HG02884 (cell line): ENCODE data around the gene TEKT3.

Source experiments
- ATAC-seq: cut with Tn5 transposase; IDR thresholded peaks from one replicate; pipeline ENCODE4 v1.9.1; 2021; ENCODE audit warnings: mild to moderate bottlenecking, moderate library complexity; ENCODE audit not compliant: unreplicated experiment

Gene TEKT3

DNA sequence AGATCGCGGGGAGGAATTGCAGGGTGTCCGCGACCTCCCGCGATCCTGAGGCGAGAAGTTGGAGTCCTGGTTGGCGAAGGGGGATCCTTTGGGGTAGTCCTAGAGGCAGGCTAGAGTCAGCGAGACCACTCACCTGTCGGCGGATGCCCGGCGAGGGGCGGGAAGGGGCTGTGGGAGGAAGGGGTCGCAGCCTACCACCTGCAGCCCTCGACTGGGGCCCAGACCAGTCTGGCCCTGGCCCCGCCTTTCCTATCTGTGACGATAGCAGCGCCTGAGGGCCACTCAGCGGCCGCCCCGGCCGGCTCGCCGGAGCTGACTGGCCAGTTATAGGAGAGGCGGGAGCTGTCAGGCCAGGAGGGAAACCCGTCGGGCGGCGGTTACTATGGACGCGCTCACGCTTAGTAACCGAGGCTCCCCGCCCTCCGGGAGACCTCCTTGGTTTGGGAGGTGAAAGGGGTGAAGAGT, at the start of gene TEKT3:
TSS of gene TEKT3 (minus strand) at position 213 of the 465 bp plus-strand sequence. CDS start 10,012 bp downstream, outside the sequence.
- ATAC-seq = no peak

DNA sequence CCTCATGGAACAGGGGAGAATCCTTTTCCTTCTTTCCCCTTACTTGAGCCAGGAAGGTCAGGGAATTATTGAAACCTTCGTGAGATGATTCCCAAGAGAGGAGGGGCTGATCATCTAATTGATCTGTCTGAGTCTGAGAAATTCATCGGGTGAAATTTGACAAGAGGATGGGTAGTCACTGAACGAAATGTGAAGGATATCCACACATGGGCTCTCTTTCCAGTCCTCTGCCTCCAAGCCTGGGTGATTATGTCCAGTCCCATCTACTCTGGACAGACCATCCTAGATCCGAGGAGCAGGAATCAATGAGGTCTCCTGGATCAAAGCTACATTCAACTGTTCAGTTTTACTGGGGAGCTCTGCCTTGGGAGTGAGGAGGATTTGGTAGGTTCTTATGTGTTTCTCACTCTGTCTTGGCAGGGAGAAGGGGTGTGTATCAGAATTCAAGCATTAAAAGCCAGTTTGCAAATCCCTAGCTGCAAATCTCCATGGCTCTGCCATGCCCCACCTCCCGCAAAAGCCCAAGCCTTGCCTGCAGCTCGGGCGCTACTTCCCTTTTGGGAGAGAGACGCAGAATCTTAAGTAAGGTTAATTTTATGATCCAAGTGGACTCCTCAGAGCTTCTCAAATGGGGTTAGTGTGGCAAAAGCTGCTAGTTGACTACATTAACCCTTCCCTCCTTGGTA, 47.1 kb upstream of the TEKT3 start:
- ATAC-seq = no peak

DNA sequence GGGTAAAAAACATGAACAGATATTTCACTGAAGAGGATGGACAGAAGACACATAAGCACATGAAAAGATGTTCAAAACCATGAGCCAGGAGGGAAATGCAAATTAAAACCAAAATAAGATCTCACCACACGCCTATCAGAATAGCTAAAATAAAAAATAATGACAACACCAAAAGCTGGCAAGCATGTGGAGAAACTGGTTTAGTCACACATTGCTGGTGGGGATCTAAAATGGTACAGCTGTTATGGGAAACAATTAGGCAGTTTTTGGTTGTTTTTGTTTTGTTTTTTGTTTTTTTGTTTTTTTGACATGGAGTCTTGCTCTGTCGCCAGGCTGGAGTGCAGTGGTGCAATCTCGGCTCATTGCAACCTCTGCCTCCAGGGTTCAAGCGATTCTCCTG, 44.7 kb upstream of the TEKT3 start:
- no peak for ATAC-seq

DNA sequence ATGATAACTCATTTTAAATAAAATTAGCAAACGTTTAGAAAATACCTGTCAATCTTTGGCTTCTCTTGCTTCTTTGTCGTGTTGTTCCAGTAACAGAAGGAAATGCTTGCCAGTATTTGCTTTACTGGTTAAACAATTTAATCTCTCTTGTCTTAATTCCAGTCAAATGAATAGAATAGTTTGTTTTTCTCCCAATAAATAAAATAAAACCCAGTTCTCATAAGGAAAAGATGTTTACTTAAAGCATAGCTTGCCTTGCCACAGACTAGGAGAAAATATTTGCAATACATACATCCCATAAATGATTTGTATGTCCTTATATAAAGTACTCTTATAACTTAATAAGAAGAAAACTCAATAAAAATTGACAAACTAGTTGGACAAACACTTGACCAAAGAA, 43.9 kb upstream of the TEKT3 start:
- no peak for ATAC-seq

DNA sequence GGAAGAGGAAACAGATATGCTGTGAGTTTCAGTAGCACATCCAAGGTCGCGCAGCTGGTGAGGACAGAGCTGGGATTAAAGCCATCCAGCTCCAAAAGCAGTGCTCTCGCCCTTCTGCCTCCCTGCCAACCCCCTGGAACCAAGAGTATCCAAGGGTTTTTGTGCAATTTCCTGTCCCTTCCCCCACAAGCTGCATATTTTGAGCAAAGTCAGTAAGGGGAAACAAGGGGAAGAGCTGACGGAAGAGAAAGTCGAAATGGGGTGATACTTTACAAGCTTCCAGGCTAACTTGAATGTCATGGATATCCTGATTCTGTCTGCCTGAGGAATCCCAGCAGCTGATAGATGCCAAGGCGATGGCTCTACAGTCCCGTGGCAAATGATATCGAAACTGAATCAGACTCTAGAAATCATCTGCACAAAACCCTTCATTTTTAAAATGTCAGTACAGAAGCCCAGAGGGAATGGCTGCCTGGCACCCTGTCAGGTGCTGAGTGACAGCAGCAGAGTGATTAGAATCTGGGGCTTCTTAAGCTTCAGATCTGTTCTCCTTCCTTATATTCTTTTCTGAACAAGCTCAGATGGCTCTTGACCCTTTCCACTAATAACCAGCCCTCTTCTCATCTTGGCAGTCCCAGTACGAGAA, 42.9 kb upstream of the TEKT3 start:
- no peak for ATAC-seq

DNA sequence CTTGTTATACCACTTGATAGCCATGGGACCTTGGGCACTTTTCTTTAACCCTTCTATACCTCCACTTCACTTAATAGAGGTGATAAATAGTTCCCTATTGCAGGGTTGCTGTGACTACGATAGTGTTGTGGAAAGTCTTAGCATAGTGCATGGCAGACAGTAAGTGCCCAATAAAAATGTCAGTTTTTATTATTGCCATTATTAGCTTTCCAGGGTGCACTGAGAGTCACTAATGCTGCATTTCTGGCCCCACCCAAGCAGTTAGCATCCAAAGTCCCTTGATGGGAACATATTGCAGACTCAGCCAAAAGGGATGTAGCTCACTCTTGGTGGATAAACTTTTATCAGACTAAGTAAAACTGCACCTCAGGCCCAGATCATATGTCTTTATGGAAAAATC, 41.5 kb upstream of the TEKT3 start:
- no peak for ATAC-seq

DNA sequence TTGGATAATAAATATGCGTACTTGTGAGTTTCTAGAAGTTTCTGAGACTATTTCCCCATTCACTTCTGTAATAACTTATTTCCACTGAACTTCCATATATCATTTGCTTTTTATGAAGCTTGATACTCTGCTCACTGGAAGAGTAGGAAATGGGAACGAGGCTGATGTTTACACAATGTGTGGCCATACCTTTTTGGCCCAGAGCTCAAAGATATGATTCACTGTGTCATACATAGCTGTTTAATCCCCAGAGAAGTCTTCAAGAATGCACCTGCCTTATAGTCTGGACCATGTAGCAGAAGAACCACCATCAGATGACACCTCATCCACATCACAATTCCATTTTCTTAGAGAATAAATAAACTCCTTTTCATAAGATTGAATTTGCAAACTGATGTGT, 40.3 kb upstream of the TEKT3 start:
- ATAC-seq = no peak

- ATAC-seq = no peak
Observed at GRCh38 chr17:15380446-15380845, 39.0 kb upstream of the TEKT3 start.

GRCh38 chr17:15379659-15380058, 38.3 kb upstream of the TEKT3 start:
- no peak for ATAC-seq

- no peak for ATAC-seq
Observed at GRCh38 chr17:15378243-15378642, 36.8 kb upstream of the TEKT3 start.

DNA sequence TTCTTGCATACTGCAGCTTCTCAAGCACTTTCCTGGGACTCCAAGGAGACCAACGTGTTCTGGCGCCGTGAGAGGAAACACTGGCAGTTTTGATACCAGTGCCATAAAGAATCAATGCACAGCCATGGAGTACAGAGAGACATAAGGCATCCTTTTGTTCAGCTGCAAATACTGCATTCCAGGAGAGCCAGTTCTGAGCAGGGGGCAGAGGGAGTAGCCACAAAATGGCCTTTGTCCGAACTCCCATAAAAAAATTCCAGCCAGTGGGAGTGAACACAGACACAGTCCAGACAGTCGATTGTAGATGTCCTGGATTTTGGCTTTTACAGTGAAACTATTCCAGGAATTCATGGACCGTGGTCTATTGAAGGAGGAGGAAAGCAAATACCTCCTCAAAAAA, 36.2 kb upstream of the TEKT3 start:
- ATAC-seq = no peak

DNA sequence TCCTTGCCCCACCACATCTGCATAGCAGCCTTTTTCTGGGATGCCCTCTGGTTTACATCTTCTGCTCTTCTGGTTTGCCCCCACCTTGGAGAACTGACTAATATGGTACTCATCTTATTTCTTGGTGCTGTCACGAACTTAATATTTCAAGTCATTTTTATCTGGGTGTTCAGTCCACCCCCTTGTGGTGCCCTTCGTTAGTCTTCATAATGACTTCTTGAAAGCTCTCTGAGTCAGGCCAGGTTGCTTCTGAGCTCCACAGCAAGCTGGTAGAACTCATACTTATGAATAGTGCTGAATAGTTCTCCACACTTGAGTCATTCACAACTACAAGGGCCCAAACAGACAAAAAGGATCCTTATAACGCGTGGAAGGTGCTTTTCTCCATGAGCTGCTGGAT, 35.8 kb upstream of the TEKT3 start:
- no peak for ATAC-seq

DNA sequence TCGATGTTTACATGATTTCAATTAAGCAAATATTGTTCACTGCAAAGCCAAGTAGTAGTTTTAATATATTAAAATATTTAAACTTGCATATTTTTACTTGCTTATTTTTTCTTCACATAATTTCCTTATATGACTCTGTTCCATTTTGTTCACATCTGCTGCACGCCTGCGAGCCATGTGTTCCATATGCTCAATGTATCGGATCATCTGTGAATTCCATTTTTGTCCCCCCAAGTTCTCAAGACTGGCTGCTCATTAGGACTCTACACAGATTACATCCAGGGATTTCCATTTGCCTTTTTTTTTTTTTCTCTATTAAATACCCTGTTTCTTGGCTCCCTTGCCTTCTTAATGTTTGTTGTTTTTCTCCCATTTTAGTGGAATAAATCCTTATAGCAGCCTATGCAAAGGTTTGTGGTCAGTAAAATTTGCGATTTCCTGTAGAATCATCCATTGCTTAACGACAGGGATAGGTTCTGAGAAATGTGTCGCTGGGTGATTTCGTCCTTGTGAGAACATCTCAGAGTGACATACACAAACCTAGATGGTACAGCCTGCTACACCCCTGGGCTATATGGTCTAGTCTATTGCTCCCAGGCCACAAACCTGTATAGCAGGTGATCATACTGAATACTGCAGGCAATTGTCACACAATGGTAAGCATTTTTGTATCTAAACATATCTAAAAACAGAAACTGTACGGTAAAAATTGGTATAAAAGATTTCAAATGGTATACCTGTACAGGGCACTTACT, 30.2 kb upstream of the TEKT3 start:
- no peak for ATAC-seq

DNA sequence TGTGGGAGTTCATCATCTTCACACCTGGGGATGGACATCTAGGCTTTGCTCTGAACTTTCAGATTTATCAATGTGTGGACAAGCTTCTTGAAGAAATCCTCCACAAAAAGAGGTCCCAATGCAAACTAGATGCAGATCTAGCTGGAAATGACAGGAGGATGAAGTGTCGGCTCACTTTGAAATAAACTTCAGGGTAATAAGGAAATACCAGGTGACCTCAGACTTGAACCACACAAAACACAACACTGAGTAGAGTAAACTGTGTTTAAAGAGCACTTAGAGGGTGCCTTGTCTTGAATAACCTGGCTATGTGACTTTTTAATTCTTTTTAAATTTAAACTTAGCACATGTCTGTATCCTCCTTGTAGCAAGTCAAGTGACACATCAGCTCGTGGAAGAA, 27.2 kb upstream of the TEKT3 start:
- ATAC-seq = no peak

- no peak for ATAC-seq
Observed at GRCh38 chr17:15366026-15366425, 24.6 kb upstream of the TEKT3 start.

- no peak for ATAC-seq
Observed at GRCh38 chr17:15364615-15365014, 23.2 kb upstream of the TEKT3 start.

GRCh38 chr17:15363702-15364101, 22.3 kb upstream of the TEKT3 start:
- ATAC-seq = no peak

DNA sequence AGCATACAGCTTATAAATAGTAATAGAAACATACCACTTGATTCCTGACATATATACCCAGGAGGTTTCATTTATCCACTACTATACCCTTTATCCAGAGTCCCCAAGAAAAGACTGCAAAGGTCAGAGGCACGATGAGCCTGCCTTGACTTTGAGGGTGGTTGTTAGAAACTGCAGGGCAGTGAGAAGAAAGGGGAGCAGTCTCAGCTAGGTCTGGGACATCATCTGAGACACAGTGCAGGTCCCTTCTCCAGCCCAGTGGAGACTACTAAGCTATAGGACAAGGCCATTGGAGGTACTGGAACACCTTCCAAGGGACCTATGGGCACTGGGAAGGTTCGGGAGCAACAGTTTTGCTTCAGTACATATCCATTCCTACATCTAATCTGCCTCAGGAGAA, 20.2 kb upstream of the TEKT3 start:
- ATAC-seq = no peak

- no peak for ATAC-seq
Observed at GRCh38 chr17:15361151-15361550, 19.8 kb upstream of the TEKT3 start.

- no peak for ATAC-seq
Observed at GRCh38 chr17:15354256-15354655, 12.9 kb upstream of the TEKT3 start.

GRCh38 chr17:15351925-15352324, 10.5 kb upstream of the TEKT3 start:
- ATAC-seq = no peak

DNA sequence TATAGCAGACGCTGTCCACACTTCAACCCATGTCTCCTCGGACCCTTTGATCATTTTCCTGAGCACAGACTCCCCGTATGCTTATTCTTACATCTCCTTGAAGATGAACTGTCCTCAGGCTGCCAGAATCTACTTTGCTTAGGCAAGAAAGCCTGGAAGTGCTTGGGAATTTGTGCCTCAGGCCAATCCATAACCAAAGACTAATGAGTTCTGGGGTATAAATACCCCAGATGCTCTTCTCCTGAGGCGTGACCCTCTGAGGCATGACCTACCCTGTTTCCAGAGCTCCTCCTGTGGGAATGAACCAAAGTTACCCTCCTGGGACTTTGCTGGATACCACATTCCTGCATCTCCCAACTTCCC, 10.1 kb upstream of the TEKT3 start:
- ATAC-seq = no peak
